Ishikawa (cell line): ENCODE data around the gene DNAH8.

Experiments used
- CEBPB ChIP-seq: IDR thresholded peaks from 2 replicates; pipeline ENCODE4 v1.6.1; 2012
- EP300 ChIP-seq: IDR thresholded peaks from 2 replicates; pipeline ENCODE4 v1.6.1; 2012; ENCODE audit warnings: borderline replicate concordance
- RAD21 ChIP-seq: IDR thresholded peaks from 2 replicates; pipeline ENCODE4 v1.6.1; 2012; ENCODE audit warnings: low read depth
- TAF1 ChIP-seq: IDR thresholded peaks from 2 replicates; pipeline ENCODE4 v1.6.1; 2012; ENCODE audit warnings: low read depth, mild to moderate bottlenecking
- TF ChIP-seq, protein P1 (sequence below): IDR thresholded peaks from 2 replicates; pipeline ENCODE4 v1.6.1; 2012
- TF ChIP-seq, protein P2 (sequence below): IDR thresholded peaks from 2 replicates; pipeline ENCODE4 v1.6.1; 2012; ENCODE audit warnings: low read depth, mild to moderate bottlenecking

DNA sequence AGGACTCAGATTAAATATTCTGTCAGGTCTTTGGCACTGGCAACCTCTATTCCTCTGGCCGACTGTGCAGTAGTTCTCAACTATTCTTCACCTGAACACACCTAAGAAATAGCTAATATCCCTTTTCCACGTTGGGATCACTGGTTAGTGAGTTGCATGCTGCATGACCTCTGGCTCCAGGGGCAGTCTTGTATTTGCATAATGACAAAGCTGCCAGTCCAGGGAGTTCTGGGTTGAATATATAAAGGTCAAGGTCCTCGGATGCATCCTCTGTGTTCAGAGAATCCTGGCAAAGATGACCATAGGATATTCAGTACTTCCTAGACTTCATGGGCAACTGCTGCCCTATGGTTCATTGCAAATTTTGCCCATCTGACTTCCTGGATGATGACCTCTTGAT, 131.2 kb downstream of the DNAH8 start:
- TF ChIP-seq EP300 (no peak), RAD21 (no peak), CEBPB (no peak), TAF1 (no peak)
- TF ChIP-seq, protein P1, sequence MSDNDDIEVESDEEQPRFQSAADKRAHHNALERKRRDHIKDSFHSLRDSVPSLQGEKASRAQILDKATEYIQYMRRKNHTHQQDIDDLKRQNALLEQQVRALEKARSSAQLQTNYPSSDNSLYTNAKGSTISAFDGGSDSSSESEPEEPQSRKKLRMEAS = no peak
- TF ChIP-seq, protein P2, sequence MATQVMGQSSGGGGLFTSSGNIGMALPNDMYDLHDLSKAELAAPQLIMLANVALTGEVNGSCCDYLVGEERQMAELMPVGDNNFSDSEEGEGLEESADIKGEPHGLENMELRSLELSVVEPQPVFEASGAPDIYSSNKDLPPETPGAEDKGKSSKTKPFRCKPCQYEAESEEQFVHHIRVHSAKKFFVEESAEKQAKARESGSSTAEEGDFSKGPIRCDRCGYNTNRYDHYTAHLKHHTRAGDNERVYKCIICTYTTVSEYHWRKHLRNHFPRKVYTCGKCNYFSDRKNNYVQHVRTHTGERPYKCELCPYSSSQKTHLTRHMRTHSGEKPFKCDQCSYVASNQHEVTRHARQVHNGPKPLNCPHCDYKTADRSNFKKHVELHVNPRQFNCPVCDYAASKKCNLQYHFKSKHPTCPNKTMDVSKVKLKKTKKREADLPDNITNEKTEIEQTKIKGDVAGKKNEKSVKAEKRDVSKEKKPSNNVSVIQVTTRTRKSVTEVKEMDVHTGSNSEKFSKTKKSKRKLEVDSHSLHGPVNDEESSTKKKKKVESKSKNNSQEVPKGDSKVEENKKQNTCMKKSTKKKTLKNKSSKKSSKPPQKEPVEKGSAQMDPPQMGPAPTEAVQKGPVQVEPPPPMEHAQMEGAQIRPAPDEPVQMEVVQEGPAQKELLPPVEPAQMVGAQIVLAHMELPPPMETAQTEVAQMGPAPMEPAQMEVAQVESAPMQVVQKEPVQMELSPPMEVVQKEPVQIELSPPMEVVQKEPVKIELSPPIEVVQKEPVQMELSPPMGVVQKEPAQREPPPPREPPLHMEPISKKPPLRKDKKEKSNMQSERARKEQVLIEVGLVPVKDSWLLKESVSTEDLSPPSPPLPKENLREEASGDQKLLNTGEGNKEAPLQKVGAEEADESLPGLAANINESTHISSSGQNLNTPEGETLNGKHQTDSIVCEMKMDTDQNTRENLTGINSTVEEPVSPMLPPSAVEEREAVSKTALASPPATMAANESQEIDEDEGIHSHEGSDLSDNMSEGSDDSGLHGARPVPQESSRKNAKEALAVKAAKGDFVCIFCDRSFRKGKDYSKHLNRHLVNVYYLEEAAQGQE = no peak
